Measurements from ENCODE around the gene INCA1.

GRCh38 chr17:5023588-5024147 is 26.3 kb upstream of the INCA1 start:
- TF ChIP-seq, protein P1, sequence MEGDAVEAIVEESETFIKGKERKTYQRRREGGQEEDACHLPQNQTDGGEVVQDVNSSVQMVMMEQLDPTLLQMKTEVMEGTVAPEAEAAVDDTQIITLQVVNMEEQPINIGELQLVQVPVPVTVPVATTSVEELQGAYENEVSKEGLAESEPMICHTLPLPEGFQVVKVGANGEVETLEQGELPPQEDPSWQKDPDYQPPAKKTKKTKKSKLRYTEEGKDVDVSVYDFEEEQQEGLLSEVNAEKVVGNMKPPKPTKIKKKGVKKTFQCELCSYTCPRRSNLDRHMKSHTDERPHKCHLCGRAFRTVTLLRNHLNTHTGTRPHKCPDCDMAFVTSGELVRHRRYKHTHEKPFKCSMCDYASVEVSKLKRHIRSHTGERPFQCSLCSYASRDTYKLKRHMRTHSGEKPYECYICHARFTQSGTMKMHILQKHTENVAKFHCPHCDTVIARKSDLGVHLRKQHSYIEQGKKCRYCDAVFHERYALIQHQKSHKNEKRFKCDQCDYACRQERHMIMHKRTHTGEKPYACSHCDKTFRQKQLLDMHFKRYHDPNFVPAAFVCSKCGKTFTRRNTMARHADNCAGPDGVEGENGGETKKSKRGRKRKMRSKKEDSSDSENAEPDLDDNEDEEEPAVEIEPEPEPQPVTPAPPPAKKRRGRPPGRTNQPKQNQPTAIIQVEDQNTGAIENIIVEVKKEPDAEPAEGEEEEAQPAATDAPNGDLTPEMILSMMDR (IDR thresholded peaks at IDR 0.05): no peak
- no peak for TF ChIP-seq POLR2A (IDR thresholded peaks at IDR 0.05)
